NCI-H2227 treated with DMSO at 0.1 percent for 48 hours (cell line): ENCODE measurements around the gene ORAI3.

Experiments used
- DNase-seq: peaks from one replicate; lab custom pipeline; 2025; lab: John Stamatoyannopoulos, UW

Gene ORAI3

DNA sequence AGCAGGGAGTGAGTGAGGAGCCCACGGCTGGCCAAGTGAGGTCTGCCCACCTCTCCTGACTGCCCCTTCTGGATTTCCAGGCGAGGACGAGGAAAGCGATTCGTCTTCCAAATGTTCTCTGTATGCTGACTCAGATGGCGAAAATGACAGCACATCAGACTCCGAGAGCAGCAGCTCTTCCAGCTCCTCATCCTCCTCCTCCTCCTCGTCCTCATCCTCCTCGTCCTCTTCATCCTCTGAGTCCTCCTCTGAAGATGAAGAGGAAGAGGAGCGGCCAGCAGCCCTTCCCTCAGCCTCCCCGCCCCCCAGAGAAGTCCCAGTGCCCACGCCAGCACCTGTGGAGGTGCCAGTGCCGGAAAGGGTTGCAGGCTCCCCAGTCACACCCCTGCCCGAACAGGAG lies 22.4 kb downstream of the ORAI3 start:
- DNase-seq: no peak

- no peak for DNase-seq
Measured at GRCh38 chr16:30972872-30973271, 24.0 kb downstream of the ORAI3 start.

GRCh38 chr16:30974348-30974747 lies 25.5 kb downstream of the ORAI3 start:
- DNase-seq: no peak

DNA sequence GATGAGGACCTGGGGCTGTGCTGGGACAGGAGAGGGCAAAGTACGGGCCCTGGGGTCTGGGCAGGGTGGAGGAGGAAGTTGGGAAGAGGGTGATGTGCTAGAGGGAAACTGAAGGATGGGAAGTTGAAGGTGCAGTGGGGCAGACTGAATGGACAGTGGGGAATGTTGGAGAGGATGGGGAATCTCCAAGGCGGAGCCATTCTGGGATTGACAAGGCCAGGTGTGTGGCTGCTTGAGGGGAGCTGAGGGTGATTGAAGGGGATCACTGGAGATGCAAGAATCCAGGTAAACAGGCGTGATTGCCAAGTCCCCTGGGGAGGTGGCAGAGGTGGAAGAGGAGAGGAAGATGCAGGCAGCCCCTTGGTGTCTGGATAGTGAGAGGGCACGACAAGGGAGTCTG lies 27.6 kb downstream of the ORAI3 start:
- no peak for DNase-seq

DNA sequence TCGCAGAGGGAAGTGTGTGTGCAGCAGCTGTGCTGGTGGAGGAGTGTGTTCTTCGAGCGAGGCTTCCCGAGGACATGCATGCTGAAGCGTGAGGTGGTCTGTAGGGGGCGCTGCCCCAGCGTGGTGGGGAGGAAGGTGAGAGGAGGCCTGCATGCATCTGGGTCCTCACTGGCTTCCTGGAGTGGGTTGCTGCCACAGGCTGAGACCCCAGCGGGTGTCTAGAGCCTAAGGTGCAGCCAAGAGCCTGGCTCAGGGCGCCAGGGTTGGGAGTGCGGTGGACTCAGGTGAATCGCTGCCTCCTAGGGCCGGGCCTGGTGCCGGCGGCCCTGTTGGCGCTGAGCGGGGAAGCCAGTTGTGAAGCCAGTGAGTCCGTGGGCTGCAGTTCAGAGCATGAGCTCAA lies 28.6 kb downstream of the ORAI3 start:
- no peak for DNase-seq

- no peak for DNase-seq
Measured at GRCh38 chr16:30979170-30980022, 30.5 kb downstream of the ORAI3 start.

DNA sequence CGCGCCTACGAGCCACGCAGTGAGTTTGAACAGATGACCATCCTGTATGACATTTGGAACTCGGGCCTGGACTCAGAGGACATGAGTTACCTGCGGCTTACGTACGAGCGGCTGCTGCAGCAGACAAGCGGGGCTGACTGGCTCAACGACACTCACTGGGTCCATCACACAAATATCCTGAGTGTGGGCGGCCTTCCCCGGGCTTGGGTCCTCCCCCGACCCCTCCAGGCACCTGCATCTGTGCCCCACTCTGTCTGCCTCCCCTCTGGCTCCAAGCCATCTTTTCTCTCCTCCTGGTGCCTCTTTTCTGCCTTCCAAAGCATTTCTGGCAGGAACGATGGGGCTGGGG lies 31.1 kb downstream of the ORAI3 start:
- no peak for DNase-seq

DNA sequence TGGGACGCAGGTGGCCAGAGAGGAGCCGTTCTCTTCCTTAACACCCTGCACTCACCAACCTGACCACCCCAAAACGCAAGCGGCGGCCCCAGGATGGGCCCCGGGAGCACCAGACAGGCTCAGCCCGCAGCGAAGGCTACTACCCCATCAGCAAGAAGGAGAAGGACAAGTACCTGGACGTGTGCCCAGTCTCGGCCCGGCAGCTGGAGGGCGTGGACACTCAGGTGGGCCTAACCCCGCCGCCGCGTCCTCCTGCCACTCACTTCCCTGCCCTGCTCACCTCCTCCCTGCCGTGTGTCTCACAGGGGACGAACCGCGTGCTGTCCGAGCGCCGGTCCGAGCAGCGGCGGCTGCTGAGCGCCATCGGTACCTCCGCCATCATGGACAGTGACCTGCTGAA lies 31.6 kb downstream of the ORAI3 start:
- no peak for DNase-seq

- DNase-seq: no peak
Measured at GRCh38 chr16:30980959-30981358, 32.1 kb downstream of the ORAI3 start.

GRCh38 chr16:30982548-30983288 lies 33.9 kb downstream of the ORAI3 start:
- no peak for DNase-seq

DNA sequence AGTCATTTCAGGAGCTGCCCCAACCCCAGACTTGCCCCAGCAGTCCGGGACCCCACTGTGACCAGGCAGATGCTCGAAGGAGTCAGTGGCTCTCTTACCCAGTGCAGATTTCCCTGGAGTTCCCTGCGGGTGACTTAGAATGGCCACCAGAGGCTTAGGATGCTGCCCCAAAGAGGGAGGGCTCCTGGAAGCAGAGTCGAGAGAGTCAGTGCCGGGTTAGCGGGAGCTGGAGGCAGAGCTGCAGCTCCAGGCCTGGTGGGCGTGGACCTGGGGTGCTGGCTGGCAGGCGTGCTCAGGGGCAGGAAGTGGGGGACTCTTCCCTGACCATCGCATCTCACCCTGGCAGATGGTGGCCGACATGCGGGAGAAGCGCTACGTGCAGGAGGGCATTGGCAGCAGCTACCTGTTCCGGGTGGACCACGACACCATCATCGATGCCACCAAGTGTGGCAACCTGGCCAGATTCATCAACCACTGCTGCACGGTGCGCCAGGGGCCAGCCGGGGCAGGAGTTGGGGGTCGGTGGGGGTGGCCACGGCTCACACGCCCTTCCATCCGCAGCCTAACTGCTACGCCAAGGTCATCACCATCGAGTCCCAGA lies 34.5 kb downstream of the ORAI3 start:
- no peak for DNase-seq

GRCh38 chr16:30983898-30984610 lies 35.2 kb downstream of the ORAI3 start:
- no peak for DNase-seq

DNA sequence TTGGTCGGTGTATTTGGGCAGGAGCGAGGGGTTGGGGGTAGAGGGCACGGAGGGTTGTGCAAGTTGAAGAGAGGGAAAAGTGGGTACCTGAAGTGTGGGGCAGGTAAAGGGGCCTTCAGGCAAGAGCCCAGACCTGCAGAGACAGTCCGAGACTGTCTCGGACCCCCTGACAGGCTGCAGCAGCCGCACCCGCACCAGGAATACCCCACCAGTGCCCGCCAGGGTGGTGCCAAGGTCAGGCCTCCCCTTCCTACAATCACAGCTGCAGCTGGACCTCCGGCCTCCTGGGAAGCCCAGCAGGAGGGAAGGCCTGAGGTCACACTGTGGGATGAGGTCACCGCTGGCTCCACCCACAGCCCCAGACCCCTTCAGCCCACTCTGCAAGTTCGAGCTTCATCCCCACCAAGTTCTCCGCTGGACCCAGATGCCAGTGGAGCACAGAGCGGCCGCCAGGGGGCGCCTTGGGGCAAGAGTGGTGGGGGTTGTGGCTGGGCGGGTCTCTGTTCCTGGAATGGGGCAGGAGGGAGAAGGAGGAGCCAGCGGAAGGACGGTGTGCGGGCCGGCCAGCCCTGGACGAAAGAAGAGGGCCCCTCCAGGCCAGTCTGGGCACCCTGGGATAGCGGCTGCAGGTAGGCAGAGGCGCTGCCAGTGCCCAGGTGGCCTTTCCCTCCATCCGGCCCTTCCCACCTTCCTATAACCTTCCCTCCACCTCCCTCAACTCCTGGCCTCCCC lies 36.0 kb downstream of the ORAI3 start, which contains the start of gene HSD3B7:
HSD3B7 (plus strand) TSS at position 539 of the 732 bp plus-strand sequence. CDS start 452 bp downstream, outside the sequence.
- peak; percentile 79 for DNase-seq

- no peak for DNase-seq
Measured at GRCh38 chr16:30985401-30986128, 36.7 kb downstream of the ORAI3 start.

GRCh38 chr16:30986129-30986991 lies 37.5 kb downstream of the ORAI3 start:
- DNase-seq: no peak

- no peak for DNase-seq
Measured at GRCh38 chr16:30987581-30988190, 38.8 kb downstream of the ORAI3 start.

DNA sequence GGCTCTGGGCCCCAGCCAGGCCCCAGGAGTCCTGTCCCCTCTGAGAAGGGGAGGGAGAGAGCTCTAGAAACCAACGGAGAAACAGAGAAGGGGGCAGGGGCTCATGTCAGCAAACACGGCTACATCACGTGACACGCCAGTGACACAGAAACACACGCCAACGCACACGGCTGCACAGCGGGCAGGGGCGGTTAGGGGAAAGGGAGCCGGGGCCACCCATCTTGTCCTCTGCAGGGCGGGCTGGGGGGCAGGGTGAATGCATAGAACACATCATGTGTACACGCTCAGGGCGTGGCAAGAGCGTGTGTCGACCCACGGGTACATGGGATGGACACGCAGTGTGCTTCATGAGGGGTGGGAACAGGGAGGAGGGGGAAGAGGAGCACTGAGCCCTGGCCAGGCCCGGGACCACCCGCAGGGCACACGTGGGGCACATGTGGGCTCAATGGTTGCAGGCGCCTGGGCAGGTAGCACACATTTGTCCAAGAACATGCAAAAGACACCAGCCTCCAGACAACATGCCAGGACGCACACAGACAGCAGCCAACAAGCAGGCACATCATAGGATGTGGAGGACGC lies 40.7 kb downstream of the ORAI3 start:
- DNase-seq: no peak

GRCh38 chr16:30990105-30990504 lies 41.2 kb downstream of the ORAI3 start:
- no peak for DNase-seq

DNA sequence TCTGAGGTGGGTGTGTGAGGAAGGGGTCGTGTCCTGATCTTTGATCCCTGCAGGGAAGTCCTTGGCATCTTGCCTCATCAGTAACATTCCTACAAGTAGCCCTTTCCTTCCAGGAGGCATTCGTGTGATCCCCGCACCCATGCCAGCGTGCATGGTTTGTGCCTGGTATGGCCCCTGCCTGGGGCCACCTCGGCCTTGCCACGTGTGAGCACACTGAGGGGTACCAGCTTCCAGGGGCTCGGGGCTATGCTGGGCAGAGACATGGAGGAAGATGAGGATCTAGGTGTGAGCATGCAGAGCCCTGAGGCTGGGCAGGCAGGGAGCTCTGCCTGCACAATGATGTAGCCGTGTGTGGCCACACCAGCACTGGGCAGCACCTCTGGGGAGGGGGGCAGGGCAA lies 42.2 kb downstream of the ORAI3 start:
- no peak for DNase-seq
